B cell (primary cell): Measurements from ENCODE around the gene SMARCC1.

Experiments used
- EZH2 ChIP-seq: IDR thresholded peaks from 2 replicates; pipeline ENCODE4 v1.6.1; 2012; ENCODE audit warnings: borderline replicate concordance, low read depth, mild to moderate bottlenecking, moderate library complexity, low read length; ENCODE audit not compliant: insufficient read depth, poor library complexity, severe bottlenecking
- TF ChIP-seq, protein P1 (sequence below): fragments of 200-600 bp; IDR thresholded peaks from one replicate; pipeline ENCODE4 v1.8.0; 2022; ENCODE audit warnings: antibody characterized with exemption, mild to moderate bottlenecking

DNA sequence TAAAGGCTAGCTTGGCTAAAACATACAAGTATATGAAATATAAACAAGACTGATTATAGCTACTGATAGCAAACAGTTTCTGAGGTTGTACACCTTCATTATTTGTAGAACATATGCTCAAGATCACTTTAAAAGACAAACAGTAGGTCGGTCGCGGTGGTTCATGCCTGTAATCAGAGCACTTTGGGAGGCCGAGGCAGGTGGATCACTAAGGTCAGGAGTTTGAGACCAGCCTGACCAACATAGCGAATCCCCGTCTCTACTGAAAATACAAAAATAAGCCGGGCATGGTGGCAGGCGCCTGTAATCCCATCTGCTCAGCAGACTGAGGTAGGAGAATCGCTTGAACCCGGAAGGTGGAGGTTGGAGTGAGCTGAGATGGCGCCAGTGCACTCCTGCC, 80.3 kb downstream of the SMARCC1 start:
- TF ChIP-seq, protein P1, sequence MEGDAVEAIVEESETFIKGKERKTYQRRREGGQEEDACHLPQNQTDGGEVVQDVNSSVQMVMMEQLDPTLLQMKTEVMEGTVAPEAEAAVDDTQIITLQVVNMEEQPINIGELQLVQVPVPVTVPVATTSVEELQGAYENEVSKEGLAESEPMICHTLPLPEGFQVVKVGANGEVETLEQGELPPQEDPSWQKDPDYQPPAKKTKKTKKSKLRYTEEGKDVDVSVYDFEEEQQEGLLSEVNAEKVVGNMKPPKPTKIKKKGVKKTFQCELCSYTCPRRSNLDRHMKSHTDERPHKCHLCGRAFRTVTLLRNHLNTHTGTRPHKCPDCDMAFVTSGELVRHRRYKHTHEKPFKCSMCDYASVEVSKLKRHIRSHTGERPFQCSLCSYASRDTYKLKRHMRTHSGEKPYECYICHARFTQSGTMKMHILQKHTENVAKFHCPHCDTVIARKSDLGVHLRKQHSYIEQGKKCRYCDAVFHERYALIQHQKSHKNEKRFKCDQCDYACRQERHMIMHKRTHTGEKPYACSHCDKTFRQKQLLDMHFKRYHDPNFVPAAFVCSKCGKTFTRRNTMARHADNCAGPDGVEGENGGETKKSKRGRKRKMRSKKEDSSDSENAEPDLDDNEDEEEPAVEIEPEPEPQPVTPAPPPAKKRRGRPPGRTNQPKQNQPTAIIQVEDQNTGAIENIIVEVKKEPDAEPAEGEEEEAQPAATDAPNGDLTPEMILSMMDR, result no peak
- no peak for TF ChIP-seq EZH2
